G401 (cell line): ENCODE measurements around the gene ZNF600. TPM values are rescaled to one million over a fixed set of nuclear protein-coding genes. Genes with fewer than 3 reads are reported as not detected.
A peak's percentile ranks its signal among the peaks of the same experiment; 100 is the strongest.
"Not testable (repeated sequence)": the region's sequence is repeated elsewhere in the genome, so short reads cannot be mapped to it uniquely, and the experiment has no call there.

Experiments used
- DNase-seq: peaks from one replicate; pipeline ENCODE4 v3.0.0-alpha.2; 2015; ENCODE audit warnings: low spot score
- in situ Hi-C: cut with HindIII; loops from 2 replicates; pipeline ENCODE4 v1.10.0; 2016; ENCODE audit warnings: low sequenced_read_pairs, mixed read lengths
- total RNA-seq: library from RNA; depleted of rRNA; stranded (reverse); fragments of >200 nt; shearing (Covaris generic); gene quantifications from 2 replicates; pipeline ENCODE4 v1.2.3, GENCODE V29; 2014

ZNF600 gene
- total RNA-seq, 1 experiment from 2014 or later: 1.1 TPM

- not testable (repeated sequence) for DNase-seq
These were observed 40.7 kb downstream of the ZNF600 start for GRCh38 chr19:52745919-52746318.

GRCh38 chr19:52743091-52743490 is 43.5 kb downstream of the ZNF600 start:
- DNase-seq: no peak
- in situ Hi-C loops: no loop called here

More at GRCh38 chr19:52745919-52746318, 40.7 kb downstream of the ZNF600 start:
- in situ Hi-C loops: not testable (repeated sequence)

GRCh38 chr19:52742516-52742915 is 44.1 kb downstream of the ZNF600 start:
- DNase-seq: no peak
- in situ Hi-C loops: no loop called here

GRCh38 chr19:52741951-52742485 is 44.6 kb downstream of the ZNF600 start:
- in situ Hi-C loops: no loop called here
- DNase-seq: no peak

- in situ Hi-C loops, DNase-seq: not testable (repeated sequence)
These were observed 45.2 kb downstream of the ZNF600 start for GRCh38 chr19:52741371-52741770.

- no peak for DNase-seq
- in situ Hi-C loops: no loop called here
These were observed 47.0 kb downstream of the ZNF600 start for GRCh38 chr19:52739576-52739975.

GRCh38 chr19:52735734-52736133 is 50.9 kb downstream of the ZNF600 start:
- peak; percentile 39 for DNase-seq
- in situ Hi-C loops: no loop called here

- DNase-seq: peak; percentile 96
- in situ Hi-C loops: no loop called here
These were observed 51.5 kb downstream of the ZNF600 start, which contains the start of gene ZNF611 for GRCh38 chr19:52734893-52735661. TSS of gene ZNF611 (minus strand) at chr19:52735044. CDS start at chr19:52715894, 19,150 bp downstream.

GRCh38 chr19:52734331-52734892 is 52.2 kb downstream of the ZNF600 start:
- in situ Hi-C loops: no loop called here
- DNase-seq: peak; percentile 33

- in situ Hi-C loops, DNase-seq: not testable (repeated sequence)
These were observed 60.5 kb downstream of the ZNF600 start for GRCh38 chr19:52726051-52726450.

GRCh38 chr19:52725528-52725961 is 61.0 kb downstream of the ZNF600 start:
- DNase-seq: no peak
- in situ Hi-C loops: no loop called here

GRCh38 chr19:52724701-52725514 is 61.7 kb downstream of the ZNF600 start:
- DNase-seq: no peak
- in situ Hi-C loops: no loop called here

GRCh38 chr19:52723907-52724598 is 62.5 kb downstream of the ZNF600 start:
- in situ Hi-C loops, DNase-seq: not testable (repeated sequence)

GRCh38 chr19:52722062-52723003 is 64.3 kb downstream of the ZNF600 start:
- in situ Hi-C loops: no loop called here
- no peak for DNase-seq

- DNase-seq, in situ Hi-C loops: not testable (repeated sequence)
These were observed 66.0 kb downstream of the ZNF600 start for GRCh38 chr19:52720541-52720940.

- no peak for DNase-seq
- in situ Hi-C loops: no loop called here
These were observed 70.1 kb downstream of the ZNF600 start for GRCh38 chr19:52716522-52716921.

- in situ Hi-C loops, DNase-seq: not testable (repeated sequence)
These were observed 70.7 kb downstream of the ZNF600 start for GRCh38 chr19:52715902-52716301.

- in situ Hi-C loops, DNase-seq: not testable (repeated sequence)
These were observed 71.3 kb downstream of the ZNF600 start for GRCh38 chr19:52715330-52715729.
